ENCODE results near the gene KCNQ1.

Gene KCNQ1

DNA sequence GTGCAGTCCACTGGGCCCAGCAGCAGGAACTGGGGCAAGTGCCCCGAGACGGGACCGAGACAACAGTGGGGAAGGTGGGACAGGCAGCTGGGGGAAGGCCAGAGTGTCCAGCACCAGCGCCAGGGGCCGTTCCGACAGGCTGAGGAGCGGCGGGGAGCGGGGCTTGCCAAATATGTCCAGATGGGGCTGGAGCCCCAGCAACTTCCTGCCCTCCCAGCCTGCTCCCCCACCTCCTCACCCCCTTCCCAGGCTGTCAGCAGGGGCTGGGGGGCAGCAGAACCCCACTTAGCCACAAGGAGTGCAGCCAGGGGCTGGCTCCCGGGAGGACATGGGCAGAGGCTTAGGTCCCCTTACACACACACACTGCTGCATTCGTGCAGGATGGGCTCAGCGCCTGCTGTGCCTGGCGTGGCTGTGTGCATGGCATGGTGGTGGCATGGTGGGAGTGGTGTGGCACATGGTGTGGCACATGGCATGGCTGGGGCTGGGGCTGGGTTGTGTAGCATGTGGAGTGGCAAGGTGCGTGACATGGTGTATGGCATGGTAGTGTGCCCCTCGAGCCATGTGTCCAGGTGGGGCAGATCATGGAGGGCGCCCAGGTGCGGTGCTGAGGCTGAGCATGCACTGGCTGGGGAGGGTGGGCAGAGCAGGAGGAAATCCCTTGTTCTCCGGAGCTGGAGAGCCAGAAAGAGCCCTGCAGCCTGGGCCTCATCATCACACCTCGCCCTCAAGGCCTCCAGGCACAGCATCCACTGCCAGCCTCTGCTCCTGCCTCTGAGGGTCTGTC is 389.1 kb downstream of the KCNQ1 start:
- TF ChIP-seq GATA2 (IDR thresholded peaks at IDR 0.05; ENCODE audit: low read depth, low read length) (no peak), GATA3 (IDR thresholded peaks at IDR 0.05; ENCODE audit: low read depth, low read length) (no peak)

DNA sequence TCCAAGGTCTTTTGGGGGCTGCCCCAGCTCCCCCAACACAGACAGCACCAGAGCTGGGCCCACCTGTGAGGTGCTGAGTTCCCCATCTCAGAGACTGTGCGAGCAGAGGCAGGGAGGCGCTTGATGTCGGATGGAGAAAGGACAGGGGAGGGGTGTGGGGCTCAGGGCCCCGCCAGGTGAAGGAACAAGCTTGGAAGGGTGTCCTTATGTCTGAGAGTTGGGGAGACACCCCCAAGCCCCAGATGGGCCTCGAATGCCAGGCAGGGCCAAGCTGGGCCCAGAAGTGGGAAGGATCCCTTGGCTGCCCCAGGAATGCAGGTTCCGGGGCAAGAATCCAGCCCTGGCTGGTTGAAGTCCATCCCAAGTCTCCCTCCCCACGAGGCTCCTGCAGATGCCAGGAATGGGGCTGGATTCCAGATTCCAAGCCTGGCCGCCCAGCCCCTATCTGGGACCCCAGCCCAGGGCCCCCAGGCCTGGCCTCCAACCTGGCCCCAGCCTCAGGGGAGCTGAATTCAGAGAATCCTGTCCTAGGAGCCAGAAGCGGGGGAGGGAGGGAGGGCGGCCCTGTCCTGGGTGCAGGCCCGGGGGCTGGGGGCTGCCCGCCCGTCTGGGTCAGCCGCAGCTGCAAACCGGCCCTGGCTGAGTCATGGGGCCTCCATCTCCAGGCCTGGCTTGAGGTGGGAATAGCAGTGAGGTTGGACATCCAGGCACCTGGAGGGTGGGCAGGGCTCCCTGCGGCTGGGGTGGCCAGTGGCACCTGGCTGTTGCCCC is 389.9 kb downstream of the KCNQ1 start:
- TF ChIP-seq GATA3 (IDR thresholded peaks at IDR 0.05; ENCODE audit: low read depth, low read length) (no peak), GATA2 (IDR thresholded peaks at IDR 0.05; ENCODE audit: low read depth, low read length) (no peak)

DNA sequence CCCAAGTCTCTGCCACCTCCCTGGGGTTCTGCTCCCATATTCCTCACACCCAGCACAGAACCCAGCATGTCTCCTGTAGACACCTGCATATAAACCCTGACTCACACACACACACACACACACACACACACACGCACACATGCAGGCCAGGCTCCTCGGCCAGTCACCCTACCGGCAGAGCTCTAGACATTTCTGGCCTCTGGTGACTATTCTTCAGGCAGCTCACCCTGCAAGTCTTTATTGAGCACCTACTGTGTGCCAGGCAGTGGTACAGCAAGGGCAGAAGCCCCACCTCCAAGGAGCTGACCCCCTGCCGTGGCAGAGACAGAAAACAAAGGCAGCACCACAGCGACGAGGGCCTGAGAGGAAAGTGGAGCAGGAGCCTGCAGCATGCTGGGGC is 390.5 kb downstream of the KCNQ1 start:
- no peak for TF ChIP-seq GATA3 (IDR thresholded peaks at IDR 0.05; ENCODE audit: low read depth, low read length)
- no peak for TF ChIP-seq GATA2 (IDR thresholded peaks at IDR 0.05; ENCODE audit: low read depth, low read length)

DNA sequence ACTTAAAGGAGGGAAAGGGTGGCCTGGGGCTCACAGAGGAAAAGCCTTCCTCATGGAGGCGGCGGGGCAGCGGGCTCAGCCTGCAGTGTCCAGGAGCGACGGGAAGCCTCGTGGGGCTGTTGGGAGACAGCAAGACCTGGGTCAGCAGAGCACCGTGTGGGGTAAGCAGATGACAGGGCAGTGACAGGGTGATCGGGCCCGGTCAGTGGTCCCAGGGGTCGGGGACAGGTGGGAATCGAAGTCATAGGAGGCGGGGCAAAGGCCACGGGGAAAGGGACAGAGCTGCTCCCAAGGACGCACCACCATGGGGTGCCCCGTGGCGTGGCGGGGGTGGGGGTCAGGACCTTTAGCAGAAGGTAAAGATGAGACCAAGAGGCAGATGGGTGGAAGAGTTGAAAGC is 390.9 kb downstream of the KCNQ1 start:
- TF ChIP-seq GATA3 (IDR thresholded peaks at IDR 0.05; ENCODE audit: low read depth, low read length), result no peak
- TF ChIP-seq GATA2 (IDR thresholded peaks at IDR 0.05; ENCODE audit: low read depth, low read length), result no peak

DNA sequence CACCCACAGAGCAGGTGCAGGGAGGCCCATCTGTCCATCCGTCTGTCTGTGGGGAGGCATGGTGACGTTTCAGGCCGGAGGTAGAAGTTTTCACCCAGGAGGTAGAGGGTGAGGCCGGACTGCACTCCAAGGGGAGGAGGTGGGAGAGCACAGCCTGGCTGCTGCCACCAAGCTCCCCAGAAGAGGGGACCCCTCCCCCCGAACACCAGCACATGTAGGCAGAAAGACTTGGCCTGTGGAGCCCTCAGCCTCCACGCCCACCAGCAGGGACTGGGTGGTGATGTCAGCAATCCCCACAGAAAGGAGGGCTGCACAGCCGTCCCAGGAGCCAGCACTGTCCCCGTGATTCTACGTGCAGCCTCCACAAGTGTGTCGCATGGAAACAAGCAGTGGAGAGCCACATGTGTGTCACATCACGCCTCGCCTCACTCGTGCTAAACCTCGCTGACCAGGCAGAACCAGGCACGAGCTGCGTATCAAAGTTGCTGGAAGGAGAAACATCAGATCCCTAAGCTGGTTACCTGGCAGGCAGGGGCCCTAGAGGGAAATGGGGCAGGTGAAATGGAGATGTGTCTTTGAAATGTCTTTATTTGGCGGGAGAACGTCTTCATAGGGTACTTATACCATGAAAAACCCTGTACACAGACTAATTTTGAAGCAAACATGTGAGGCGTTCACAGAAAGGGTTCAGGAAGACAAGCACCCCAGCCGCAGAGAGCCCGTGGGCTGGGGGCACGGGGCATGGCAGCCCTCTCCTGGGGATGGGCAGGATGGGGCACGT is 391.7 kb downstream of the KCNQ1 start:
- no peak for TF ChIP-seq GATA3 (IDR thresholded peaks at IDR 0.05; ENCODE audit: low read depth, low read length)
- TF ChIP-seq GATA2 (IDR thresholded peaks at IDR 0.05; ENCODE audit: low read depth, low read length), result no peak

DNA sequence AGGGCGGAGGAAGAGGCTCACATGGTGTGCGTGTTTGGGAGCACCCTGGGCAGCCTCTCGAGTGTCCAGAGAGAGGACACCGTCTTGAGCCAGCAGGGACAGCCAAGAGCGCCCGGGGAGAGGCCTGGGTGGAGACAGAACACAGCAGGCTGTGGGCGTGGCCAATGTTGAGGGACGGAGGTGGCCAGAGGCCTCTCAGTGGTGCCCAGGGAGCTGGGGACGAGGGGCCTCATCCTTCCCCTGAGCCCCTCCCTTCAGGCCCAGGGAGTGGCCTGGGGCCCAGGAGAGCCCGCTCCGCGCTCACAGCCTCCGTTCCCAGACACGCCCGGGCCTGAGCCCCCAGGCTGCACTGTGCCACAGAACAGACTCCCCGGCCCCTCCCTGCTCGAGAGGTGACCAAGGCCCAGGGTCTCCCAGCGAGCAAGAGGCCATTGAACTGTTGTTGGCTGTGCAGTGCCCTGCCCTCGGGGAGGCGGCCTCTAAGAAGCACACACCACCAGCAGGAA is 392.3 kb downstream of the KCNQ1 start:
- TF ChIP-seq GATA3 (IDR thresholded peaks at IDR 0.05; ENCODE audit: low read depth, low read length) (no peak), GATA2 (IDR thresholded peaks at IDR 0.05; ENCODE audit: low read depth, low read length) (no peak)

DNA sequence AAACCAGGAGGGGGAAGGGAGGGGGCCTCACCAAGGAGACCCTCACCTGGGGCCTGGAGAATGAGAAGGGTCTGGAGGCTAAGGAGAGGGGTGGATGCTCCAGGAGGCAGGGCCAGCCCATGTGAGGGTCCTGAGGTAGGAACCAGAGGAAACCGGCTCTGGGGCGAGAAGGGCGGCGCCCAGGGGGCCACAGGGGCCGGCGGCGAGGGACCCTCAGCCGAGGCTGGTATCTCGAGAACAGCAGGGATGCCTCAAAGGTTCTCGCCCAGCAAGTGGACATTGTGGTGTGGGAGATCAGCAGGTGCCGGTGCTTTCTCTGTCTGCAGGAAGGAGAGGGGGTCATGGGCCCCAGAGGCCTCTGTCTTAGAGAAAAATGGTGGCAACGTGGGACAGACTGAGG is 392.8 kb downstream of the KCNQ1 start:
- TF ChIP-seq GATA3 (IDR thresholded peaks at IDR 0.05; ENCODE audit: low read depth, low read length) (no peak), GATA2 (IDR thresholded peaks at IDR 0.05; ENCODE audit: low read depth, low read length) (no peak)

DNA sequence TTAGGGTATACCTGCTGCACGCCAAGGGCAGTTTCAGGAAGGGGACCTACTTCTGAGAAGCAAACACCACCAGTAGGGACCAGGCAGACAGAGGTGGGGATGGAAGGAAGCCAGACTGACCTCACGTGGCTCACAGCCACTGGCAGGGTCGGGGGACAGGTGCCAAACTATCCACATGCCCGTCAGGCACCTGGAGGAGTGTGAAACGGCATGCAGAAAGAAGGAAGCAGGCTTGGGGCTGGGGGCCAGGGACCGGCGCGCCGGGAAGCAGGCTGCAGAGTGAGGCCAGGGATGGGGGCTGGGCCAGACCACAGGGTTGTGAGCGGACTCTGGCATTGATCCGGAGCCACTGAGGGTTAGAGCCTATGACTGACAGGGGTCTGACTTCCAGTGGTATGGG is 393.3 kb downstream of the KCNQ1 start:
- no peak for TF ChIP-seq GATA2 (IDR thresholded peaks at IDR 0.05; ENCODE audit: low read depth, low read length)
- no peak for TF ChIP-seq GATA3 (IDR thresholded peaks at IDR 0.05; ENCODE audit: low read depth, low read length)

DNA sequence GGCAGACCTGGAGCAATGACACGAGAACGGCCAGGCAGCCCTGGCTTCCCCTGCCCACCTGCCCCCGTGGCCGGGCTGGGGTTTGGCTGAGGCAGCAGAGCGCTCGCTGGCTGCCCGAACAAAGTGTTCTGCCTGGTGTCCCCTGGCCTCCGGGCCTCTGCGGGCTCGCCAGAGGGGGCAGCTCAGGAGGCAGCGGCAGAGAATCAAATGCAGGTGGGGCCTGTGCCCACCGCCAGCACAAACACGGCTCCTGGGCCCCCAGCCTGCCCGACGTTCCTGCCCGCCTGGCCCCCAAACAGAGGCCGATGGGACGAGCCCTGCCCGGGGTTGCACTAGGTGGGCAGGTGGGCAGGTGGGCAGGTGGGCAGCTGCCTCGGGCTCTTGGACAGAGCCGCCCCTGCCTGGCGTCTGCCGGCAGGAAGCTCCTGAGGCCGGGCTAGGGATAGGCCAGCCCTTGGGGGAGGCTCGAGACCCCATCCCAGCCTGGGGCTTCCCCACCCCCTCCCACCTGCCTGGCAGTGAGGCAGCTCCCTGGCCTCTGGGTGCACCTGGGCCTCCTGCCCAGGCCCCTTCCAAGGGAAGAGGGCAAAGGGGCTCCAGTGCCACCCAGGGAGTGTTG is 394.0 kb downstream of the KCNQ1 start:
- TF ChIP-seq GATA3 (IDR thresholded peaks at IDR 0.05; ENCODE audit: low read depth, low read length) (no peak), GATA2 (IDR thresholded peaks at IDR 0.05; ENCODE audit: low read depth, low read length) (no peak)

DNA sequence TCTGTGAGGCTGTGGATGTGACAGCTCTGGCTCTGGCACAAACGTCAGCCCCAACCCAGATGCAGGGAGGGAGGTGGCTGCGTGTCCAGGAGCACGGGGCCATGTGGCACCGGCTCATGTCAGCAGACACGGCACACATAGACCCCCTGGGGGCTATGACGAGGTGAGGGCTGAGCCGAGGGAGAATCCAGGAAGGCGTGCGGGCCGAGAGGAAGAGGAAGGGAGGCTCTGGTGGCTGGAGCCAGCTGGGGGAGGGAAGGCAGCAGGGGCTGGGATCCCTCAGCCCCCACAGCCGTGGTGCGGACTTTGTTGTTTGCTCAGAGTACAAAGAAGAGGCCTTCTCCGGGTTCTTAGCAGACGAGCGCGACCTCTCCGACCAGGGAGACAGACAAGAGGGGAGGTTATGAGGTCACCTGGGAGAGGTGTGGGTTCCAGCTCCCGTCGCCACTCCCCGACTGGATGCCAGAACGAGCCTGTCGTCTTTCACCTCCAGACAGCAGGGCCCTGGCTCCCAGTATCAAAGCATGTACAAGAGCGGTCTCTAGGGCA is 394.7 kb downstream of the KCNQ1 start:
- no peak for TF ChIP-seq GATA3 (IDR thresholded peaks at IDR 0.05; ENCODE audit: low read depth, low read length)
- no peak for TF ChIP-seq GATA2 (IDR thresholded peaks at IDR 0.05; ENCODE audit: low read depth, low read length)

DNA sequence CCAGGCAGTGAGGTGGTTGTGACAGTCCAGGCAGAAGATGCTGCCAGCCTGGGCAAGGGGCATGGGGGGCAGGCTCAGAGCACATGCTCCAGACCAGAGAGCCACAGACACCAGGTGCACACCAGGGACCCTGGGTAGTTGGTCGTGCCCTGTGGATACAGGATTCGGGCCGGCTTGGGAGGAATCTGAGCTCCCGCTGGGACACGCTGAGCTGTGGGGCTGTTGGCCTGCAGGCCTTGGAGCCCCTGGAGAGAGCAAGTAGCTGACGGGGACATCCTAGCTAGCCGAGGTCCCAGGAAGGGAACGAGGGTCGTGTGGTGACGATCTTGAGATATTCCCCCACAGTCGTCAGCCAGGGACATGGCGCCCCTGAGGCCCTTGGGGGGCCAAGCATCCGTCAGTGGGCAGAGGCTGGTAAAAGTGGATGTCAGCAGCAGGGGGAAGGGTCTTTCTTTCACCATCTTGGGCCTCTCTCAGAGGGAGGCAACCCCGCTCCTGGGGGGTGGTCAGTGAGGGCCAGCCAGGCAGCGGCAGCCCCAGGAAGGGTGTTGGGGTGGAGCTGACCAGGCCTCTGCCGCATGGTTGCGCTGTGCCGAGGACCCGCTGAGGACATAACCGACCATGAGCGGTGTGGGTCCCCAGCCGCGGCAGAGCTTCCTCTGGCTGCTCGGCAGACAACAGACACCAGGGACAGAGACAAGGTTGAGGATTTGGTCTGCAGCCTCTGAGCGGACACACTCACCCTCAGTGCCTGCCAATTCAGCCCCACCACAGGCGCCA is 396.8 kb downstream of the KCNQ1 start:
- TF ChIP-seq GATA2 (IDR thresholded peaks at IDR 0.05; ENCODE audit: low read depth, low read length) (no peak), GATA3 (IDR thresholded peaks at IDR 0.05; ENCODE audit: low read depth, low read length) (no peak)

DNA sequence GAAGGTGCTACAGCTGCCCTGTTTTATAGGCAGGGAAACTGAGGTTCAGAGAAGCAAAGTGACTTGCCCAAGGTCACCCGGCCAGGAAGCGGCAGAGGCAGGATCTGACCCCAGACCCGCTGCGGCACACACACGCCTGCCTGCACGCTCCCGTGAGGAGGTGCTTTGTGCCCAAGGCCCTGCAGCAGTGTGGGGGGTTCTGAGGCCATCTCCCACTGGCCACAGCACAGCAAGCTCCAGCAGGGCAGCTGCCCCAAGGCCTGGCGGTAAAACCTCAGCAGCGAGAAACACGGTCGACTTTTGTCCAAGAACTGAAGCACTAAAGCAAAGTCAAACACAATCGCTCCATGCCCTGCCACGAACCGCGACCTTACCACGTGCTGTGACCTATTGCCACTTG is 398.1 kb downstream of the KCNQ1 start:
- TF ChIP-seq GATA2 (IDR thresholded peaks at IDR 0.05; ENCODE audit: low read depth, low read length) (no peak), GATA3 (IDR thresholded peaks at IDR 0.05; ENCODE audit: low read depth, low read length) (no peak)

DNA sequence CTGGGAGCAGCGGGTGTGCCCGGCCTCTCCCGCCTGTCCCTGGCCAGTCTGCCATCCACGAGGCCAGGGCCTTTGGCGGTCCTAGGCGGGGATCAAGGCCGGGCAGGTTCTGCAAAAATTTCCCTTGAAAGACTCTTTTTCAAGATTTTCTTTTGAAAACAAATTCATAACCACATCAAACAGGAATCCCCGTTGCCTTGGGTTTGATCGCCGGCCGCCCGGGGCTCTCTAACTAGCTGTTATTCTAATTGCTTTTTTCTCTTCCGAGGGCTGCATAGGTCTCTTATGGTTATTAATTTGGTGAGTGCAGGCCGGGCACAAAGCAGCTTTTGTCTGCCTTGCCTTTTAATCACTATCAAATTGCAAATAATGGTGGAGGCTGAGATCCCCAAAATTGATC is 398.7 kb downstream of the KCNQ1 start:
- TF ChIP-seq GATA2 (IDR thresholded peaks at IDR 0.05; ENCODE audit: low read depth, low read length) (no peak), GATA3 (IDR thresholded peaks at IDR 0.05; ENCODE audit: low read depth, low read length) (no peak)
